Coronary artery (tissue), 2 donors: Measurements from ENCODE around the gene NOP16.

Experiments
- DNase-seq: peaks from one replicate; pipeline ENCODE4 v3.0.0-alpha.2; 2017; ENCODE audit warnings: low spot score
- H3K27ac ChIP-seq, 2 donors: fragments of 200-600 bp; sonication (generic); one replicate each; pipeline ENCODE4 v1.5.1; 2016 to 2019
- H3K4me3 ChIP-seq: fragments of 200-600 bp; sonication (generic); 2 replicates; pipeline ENCODE4 v1.5.1; 2016; ENCODE audit warnings: mild to moderate bottlenecking, moderate library complexity
- CTCF ChIP-seq: fragments of 200-600 bp; sonication (generic); IDR thresholded peaks from one replicate; pipeline ENCODE4 v1.5.1; 2019; ENCODE audit warnings: antibody characterized with exemption

Gene NOP16

GRCh38 chr5:176366232-176366894, 22.0 kb downstream of the NOP16 start:
- DNase-seq: no peak
- H3K4me3 ChIP-seq: peak overlapping the region; percentile 90
- no peak for TF ChIP-seq CTCF
- peak overlapping the region; percentile 74 to 88 for H3K27ac ChIP-seq

GRCh38 chr5:176365351-176366231, 22.8 kb downstream of the NOP16 start, which contains the start of gene ARL10:
Gene ARL10, plus strand, starts transcription at chr5:176365487. Its CDS starts 77 bp downstream, at chr5:176365564.
- DNase-seq: no peak
- no peak for TF ChIP-seq CTCF
- Histone ChIP-seq H3K27ac (peak within 1 kb of the TSS; percentile 74 to 88), H3K4me3 (peak within 1 kb of the TSS; percentile 90)

GRCh38 chr5:176364765-176365350, 23.5 kb downstream of the NOP16 start:
- no peak for TF ChIP-seq CTCF
- Histone ChIP-seq H3K27ac (peak overlapping the region; percentile 74 to 88), H3K4me3 (peak overlapping the region; percentile 90)
- DNase-seq: no peak

GRCh38 chr5:176362233-176362490, 26.2 kb downstream of the NOP16 start:
- DNase-seq: no peak
- peak overlapping the region; percentile 70 to 74 for H3K27ac ChIP-seq
- no peak for TF ChIP-seq CTCF
- peak overlapping the region; percentile 83 for H3K4me3 ChIP-seq

- Histone ChIP-seq H3K4me3 (peak within 1 kb of the TSS; percentile 83), H3K27ac (peak within 1 kb of the TSS; percentile 70 to 74)
- peak; percentile 95 for DNase-seq
- no peak for TF ChIP-seq CTCF
Measured at GRCh38 chr5:176361437-176362232, 26.8 kb downstream of the NOP16 start, which contains the start of gene KIAA1191. Gene KIAA1191, minus strand, starts transcription at chr5:176361764. Its CDS starts 2,256 bp downstream, at chr5:176359508.

GRCh38 chr5:176360894-176361436, 27.4 kb downstream of the NOP16 start:
- Histone ChIP-seq H3K27ac (peak overlapping the region; percentile 70 to 74), H3K4me3 (peak overlapping the region; percentile 83)
- peak; percentile 76 for DNase-seq
- TF ChIP-seq CTCF: no peak
